Stimulated activated memory B cell treated with anti-CD40 and anti-IgM and Interleukin-4, amounts not matched to agents 10 μg/mL and 1 μg/mL and 100 μg/mL, for 72 hours (primary cell): ENCODE results near the gene CTTN.
A peak's percentile ranks its signal among the peaks of the same experiment; 100 is the strongest.

Source experiments
- ATAC-seq: fragments of 150-1000 bp; cut with Tn5 transposase; 2 replicates; pipeline ENCODE4 v1.10.0; 2021
- H3K27ac Mint-ChIP-seq: one replicate; pipeline ENCODE4 v1.8.0; 2022; ENCODE audit warnings: mild to moderate bottlenecking, mixed read lengths
- H3K27me3 Mint-ChIP-seq: one replicate; pipeline ENCODE4 v1.8.0; 2022; ENCODE audit warnings: mixed read lengths
- H3K36me3 Mint-ChIP-seq: one replicate; pipeline ENCODE4 v1.8.0; 2022; ENCODE audit warnings: mixed read lengths
- H3K4me1 Mint-ChIP-seq: one replicate; pipeline ENCODE4 v1.8.0; 2022; ENCODE audit warnings: mixed read lengths
- H3K4me3 Mint-ChIP-seq: one replicate; pipeline ENCODE4 v1.8.0; 2022; ENCODE audit warnings: mild to moderate bottlenecking, moderate library complexity, mixed read lengths
- H3K9me3 Mint-ChIP-seq: one replicate; pipeline ENCODE4 v1.8.0; 2022; ENCODE audit warnings: mixed read lengths

Gene CTTN

DNA sequence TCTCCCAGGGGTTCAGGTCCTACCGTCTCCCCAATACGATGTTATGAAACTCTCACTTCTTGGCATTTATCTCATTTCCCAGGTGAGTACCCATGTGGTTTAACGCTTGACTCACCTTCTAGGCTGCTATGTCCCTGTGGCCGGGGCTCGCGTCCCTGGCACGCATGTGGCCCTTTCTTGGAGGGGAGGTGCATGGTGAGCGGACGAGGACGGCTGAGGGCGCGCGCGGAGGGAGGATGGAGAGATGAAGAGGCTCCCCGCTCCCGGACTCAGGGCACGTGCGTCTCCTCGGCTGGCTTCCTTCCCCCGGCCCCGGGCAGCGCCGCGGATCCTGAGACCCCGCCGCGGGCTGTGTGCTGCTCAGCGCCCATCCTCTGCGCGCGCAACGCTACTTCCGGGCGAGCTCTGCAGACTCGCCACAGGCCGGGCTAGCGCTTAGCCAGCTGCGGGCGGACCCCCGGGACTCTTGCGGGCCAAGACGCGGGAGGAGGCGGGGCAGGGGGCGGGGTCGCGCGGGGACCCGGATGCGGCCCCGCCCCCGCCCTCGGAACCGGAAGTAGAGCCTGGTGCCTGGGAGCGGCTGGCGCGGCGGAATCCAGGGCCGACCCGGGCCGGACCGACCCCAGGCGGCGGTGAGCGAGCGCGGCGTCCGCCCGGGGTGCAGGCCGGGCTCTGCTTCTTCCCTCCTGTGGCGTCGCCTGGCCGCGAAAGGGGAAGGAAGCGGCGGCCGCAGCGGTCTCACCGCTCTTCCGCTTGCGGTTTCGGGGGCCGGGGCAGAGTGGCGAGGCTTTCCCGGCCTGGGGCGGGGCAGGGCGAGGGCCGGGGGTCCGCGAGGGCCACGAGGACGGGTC, at the start of gene CTTN:
Gene CTTN (plus strand): TSS at position 547 of the 851 bp plus-strand sequence. CDS start 8,769 bp downstream, outside the sequence.
- Mint-ChIP-seq H3K27me3 (peaks cover 82% of the 10 kb centered on the region), H3K36me3 (no peaks in the 10 kb centered on the region), H3K27ac (peak within 1 kb of the TSS; percentile 4), H3K4me1 (peaks cover 39% of the 10 kb centered on the region), H3K4me3 (peak within 1 kb of the TSS; percentile 71), H3K9me3 (peaks cover 2% of the 10 kb centered on the region)
- peak; percentile 67 for ATAC-seq

DNA sequence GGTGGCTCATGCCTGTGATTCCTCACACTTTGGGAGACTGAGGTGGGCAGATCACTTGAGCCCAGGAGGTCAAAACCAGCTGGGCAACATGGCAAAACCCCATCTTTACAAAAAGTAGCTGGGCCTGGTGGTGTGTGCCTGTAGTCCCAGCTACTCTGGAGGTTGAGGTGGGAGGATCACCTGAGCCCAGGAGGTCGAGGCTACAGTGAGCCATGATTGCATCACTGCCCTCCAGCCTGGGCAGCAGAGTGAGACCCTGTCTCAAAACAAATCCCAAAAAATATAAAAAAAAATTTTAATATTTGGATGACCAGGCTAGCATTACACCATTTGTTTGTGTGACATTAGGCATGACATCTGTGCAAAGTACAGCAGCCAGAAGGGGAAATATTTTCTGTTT, 49.7 kb upstream of the CTTN start:
- Mint-ChIP-seq H3K36me3 (peaks cover 58% of the 10 kb centered on the region), H3K4me1 (no peaks in the 10 kb centered on the region), H3K4me3 (no peak overlapping the region), H3K27ac (no peak overlapping the region), H3K9me3 (no peaks in the 10 kb centered on the region), H3K27me3 (no peaks in the 10 kb centered on the region)
- ATAC-seq = no peak

DNA sequence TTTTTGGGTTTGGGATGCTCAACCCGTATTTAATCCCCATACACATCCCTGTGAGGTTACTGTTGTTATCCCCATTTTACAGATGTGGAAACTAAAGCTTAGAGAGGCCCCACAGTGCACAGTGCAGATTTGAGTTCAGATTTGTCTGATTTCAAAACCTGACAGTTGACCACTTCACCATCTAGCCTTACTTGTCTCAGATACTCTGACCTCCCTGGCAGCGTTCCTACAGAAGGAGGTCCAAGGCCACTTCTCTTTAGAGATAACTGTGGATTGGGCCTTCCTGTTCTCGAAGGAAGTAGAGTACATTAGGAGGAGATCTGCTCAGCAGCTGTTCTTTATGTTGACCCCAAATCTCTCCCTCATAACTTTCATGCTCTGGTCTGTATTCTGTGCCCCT, 46.7 kb upstream of the CTTN start:
- peaks cover 60% of the 10 kb centered on the region for H3K36me3 Mint-ChIP-seq
- H3K4me1 Mint-ChIP-seq = no peaks in the 10 kb centered on the region
- H3K27me3 Mint-ChIP-seq = no peaks in the 10 kb centered on the region

DNA sequence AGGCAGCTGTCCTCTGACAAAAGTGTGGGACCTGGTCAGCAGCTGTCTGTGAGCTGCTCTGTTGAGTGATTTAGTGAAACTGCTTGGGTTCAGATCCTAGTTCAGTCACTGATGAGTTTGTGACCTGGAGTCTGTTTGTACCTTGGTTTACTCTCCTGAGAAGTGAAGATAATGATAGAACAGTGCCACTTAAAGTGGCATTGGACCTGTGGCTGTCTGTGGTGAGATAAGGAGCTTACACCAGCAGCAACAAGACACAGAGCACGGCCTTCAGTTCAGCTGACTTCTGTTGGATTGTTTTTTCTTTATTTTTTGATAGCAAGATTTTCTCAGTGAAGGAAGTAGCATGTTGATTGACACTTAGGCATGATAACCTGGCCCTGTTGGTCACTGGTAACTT, 46.2 kb upstream of the CTTN start:
- Mint-ChIP-seq H3K4me3 (no peak overlapping the region), H3K27ac (no peak overlapping the region)

More for the DNA sequence above, 46.7 kb upstream of the CTTN start:
- ATAC-seq = no peak
- Mint-ChIP-seq H3K9me3 (no peaks in the 10 kb centered on the region), H3K4me3 (no peak overlapping the region), H3K27ac (no peak overlapping the region)

DNA sequence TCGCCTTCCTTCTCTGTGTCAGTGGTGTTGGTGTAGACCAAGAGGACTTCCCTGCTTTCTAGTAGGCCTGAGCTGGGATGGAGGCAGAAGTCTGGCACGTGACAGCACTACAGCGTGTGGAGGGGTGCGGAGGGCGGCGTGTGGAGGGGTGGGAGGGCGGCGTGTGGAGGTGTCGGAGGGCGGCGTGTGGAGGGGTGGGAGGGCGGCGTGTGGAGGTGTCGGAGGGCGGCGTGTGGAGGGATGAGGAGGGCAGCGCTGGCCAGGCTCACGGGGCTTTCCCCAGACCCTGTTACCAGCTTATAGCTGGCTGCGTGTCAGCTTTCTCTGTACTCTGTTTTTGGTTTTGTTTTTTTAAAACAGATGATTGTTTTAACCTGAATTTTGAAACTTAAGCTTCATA, 45.7 kb upstream of the CTTN start:
- no peak for ATAC-seq
- no peak overlapping the region for H3K4me3 Mint-ChIP-seq
- H3K27ac Mint-ChIP-seq = no peak overlapping the region
- no peaks in the 10 kb centered on the region for H3K27me3 Mint-ChIP-seq
- H3K36me3 Mint-ChIP-seq = peaks cover 57% of the 10 kb centered on the region
- H3K4me1 Mint-ChIP-seq = no peaks in the 10 kb centered on the region
- H3K9me3 Mint-ChIP-seq = no peaks in the 10 kb centered on the region

More for the DNA sequence above, 46.2 kb upstream of the CTTN start:
- Mint-ChIP-seq H3K4me1 (no peaks in the 10 kb centered on the region), H3K9me3 (no peaks in the 10 kb centered on the region), H3K27me3 (no peaks in the 10 kb centered on the region), H3K36me3 (peaks cover 61% of the 10 kb centered on the region)
- no peak for ATAC-seq

GRCh38 chr11:70353329-70353728, 45.0 kb upstream of the CTTN start:
- Mint-ChIP-seq H3K27ac (no peak overlapping the region), H3K4me1 (no peaks in the 10 kb centered on the region), H3K9me3 (no peaks in the 10 kb centered on the region), H3K27me3 (no peaks in the 10 kb centered on the region), H3K4me3 (no peak overlapping the region), H3K36me3 (peaks cover 55% of the 10 kb centered on the region)
- no peak for ATAC-seq

DNA sequence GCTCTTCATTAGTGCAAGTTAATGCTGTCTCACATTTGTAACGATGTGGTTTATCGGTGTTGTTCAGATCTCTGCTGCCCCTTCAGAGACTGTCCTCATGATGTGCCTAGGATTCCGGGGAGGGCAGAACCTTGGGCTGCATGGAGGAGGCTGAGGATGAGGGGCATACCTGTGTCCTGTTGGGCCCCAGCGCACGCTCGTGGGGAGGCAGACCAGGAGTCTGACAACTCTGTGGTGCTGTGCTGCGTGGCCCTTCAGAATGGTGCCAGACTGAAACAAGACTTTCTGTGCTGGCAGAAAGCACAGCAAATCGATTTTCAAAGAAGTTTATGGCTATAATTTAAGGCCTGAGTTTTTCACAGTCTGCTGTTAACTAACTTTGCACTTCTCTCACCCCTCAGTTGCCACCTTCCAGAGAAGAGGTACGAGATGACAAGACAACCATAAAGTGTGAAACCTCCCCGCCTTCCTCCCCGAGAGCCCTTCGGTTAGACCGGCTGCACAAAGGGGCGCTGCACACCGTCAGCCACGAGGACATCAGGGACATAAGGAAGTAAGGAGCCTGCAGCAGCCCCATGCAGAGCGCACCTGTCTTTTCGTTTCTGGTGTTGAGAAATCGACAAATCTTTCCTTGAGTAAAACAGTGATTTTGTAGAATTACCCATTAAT, 44.3 kb upstream of the CTTN start:
- Mint-ChIP-seq H3K27me3 (no peaks in the 10 kb centered on the region), H3K4me1 (no peaks in the 10 kb centered on the region), H3K36me3 (peaks cover 60% of the 10 kb centered on the region), H3K4me3 (no peak overlapping the region), H3K27ac (no peak overlapping the region), H3K9me3 (no peaks in the 10 kb centered on the region)
- ATAC-seq = no peak

- no peaks in the 10 kb centered on the region for H3K4me1 Mint-ChIP-seq
- no peak for ATAC-seq
- H3K9me3 Mint-ChIP-seq = no peaks in the 10 kb centered on the region
- peaks cover 61% of the 10 kb centered on the region for H3K36me3 Mint-ChIP-seq
- H3K4me3 Mint-ChIP-seq = no peak overlapping the region
- H3K27ac Mint-ChIP-seq = no peak overlapping the region
- no peaks in the 10 kb centered on the region for H3K27me3 Mint-ChIP-seq
Measured at GRCh38 chr11:70354629-70355028, 43.7 kb upstream of the CTTN start.

- no peak overlapping the region for H3K4me3 Mint-ChIP-seq
- no peaks in the 10 kb centered on the region for H3K4me1 Mint-ChIP-seq
- no peak for ATAC-seq
- no peaks in the 10 kb centered on the region for H3K27me3 Mint-ChIP-seq
- H3K27ac Mint-ChIP-seq = no peak overlapping the region
- H3K36me3 Mint-ChIP-seq = peaks cover 83% of the 10 kb centered on the region
- no peaks in the 10 kb centered on the region for H3K9me3 Mint-ChIP-seq
Measured at GRCh38 chr11:70358753-70359152, 39.6 kb upstream of the CTTN start.

GRCh38 chr11:70359451-70360205, 38.7 kb upstream of the CTTN start:
- Mint-ChIP-seq H3K9me3 (no peaks in the 10 kb centered on the region), H3K27me3 (no peaks in the 10 kb centered on the region), H3K36me3 (peaks cover 78% of the 10 kb centered on the region), H3K27ac (no peak overlapping the region), H3K4me3 (no peak overlapping the region), H3K4me1 (peaks cover 4% of the 10 kb centered on the region)
- no peak for ATAC-seq

DNA sequence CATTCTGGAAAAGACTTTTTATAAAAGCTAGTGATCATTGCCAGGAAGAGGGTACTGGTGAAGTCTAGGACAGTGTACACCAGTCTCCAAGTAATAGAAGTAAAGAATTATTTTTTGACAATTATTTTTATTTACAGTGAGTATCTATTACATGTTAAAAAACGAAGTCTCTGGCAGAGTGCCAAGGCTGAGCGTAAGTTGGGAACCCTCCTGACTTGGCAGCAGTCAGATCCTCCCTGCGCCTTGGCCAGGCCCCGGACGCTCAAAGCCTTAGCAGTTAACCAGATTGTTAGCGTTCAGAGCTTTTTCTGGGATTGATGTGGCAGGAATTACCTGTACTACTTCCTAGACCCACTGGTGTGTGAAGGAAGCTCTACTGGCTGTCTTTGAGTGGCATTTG, 38.1 kb upstream of the CTTN start:
- H3K36me3 Mint-ChIP-seq = peaks cover 77% of the 10 kb centered on the region

DNA sequence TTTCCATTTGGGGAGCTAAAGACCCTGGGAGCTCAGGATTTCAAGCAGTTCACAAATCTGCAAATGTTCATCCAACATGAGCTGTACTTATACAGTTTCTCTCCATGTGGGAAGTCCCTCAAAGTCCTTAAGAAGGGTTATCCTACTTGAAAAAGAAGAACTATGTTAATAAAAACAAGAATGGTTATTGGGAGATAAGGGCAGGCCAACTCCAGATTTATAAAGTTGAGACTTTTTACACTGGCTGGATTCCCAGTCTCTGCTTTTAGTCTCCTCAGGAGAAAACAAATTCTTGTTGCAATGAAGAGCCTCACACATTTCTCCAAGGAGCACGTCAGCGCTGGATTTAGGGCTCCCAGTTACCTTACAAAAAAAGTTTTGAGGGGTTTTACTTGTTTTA, 34.2 kb upstream of the CTTN start:
- no peak overlapping the region for H3K4me3 Mint-ChIP-seq
- no peak overlapping the region for H3K27ac Mint-ChIP-seq
- H3K4me1 Mint-ChIP-seq = peaks cover 16% of the 10 kb centered on the region
- peaks cover 61% of the 10 kb centered on the region for H3K36me3 Mint-ChIP-seq
- no peaks in the 10 kb centered on the region for H3K27me3 Mint-ChIP-seq
- no peaks in the 10 kb centered on the region for H3K9me3 Mint-ChIP-seq
- no peak for ATAC-seq

More for the DNA sequence above, 38.1 kb upstream of the CTTN start:
- no peak overlapping the region for H3K4me3 Mint-ChIP-seq
- H3K9me3 Mint-ChIP-seq = no peaks in the 10 kb centered on the region
- H3K4me1 Mint-ChIP-seq = peaks cover 10% of the 10 kb centered on the region
- H3K27ac Mint-ChIP-seq = no peak overlapping the region
- no peak for ATAC-seq
- no peaks in the 10 kb centered on the region for H3K27me3 Mint-ChIP-seq

DNA sequence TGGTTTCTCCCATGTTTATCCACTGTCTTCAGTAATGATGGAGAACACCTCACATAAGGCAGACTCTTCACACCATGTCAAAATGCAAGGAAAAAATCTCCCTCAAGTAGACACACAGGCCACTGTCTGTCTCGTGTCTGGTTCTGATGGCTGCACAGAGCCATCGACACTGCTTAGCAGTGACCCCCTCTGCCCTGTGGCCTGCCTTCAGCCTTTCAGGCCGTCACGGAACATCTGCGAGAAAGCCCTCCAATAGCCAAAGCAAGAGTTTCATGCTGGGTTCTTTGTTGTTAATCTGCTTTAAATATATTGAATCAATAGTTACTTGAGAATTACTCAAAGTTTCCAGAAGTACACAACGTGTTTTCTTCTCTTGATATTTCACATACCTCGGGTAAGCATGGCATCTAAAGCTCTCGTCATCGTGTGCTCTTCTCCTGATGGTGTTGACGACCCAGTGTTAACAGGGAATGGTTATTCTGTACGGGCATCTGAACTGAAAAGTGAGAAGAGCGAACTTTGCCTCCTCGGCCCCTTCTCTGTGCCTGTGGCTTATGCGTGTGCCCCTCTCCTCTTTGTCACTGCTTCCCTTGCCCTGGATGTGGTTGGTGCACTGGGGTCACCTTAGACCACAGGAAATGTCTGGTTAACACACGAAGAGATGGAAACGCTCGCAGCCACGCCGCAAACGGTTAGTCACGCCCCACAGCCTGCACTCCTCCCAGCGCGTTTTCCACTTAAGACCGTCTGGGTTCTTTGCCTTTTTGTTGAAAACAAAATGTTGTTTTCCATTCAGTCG, 33.4 kb upstream of the CTTN start:
- no peak overlapping the region for H3K4me3 Mint-ChIP-seq
- peak overlapping the region; percentile 70 for H3K27ac Mint-ChIP-seq
- H3K9me3 Mint-ChIP-seq = no peaks in the 10 kb centered on the region
- H3K27me3 Mint-ChIP-seq = no peaks in the 10 kb centered on the region
- peaks cover 16% of the 10 kb centered on the region for H3K4me1 Mint-ChIP-seq
- peak; percentile 74 for ATAC-seq
- peaks cover 53% of the 10 kb centered on the region for H3K36me3 Mint-ChIP-seq

DNA sequence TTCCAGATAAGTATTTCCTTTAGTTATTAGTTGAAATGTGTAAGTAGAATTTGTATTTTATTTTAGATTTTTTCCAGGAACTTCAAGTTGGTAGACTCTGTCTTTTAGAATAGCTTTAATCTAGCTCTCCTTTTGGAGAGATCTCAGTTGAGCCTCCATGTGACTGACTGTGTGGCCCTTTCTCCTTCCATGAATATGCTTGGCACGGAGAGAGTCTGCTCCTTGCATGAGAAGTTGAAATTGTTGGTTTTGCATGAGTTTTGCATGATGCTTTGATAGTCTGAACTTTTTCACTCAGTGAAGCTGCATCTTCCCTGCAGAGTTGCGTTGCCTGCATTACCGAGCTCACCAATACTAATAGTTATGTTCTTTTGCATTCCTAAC, 32.8 kb upstream of the CTTN start:
- peak overlapping the region; percentile 70 for H3K27ac Mint-ChIP-seq
- no peaks in the 10 kb centered on the region for H3K27me3 Mint-ChIP-seq
- ATAC-seq = no peak
- H3K4me3 Mint-ChIP-seq = no peak overlapping the region
- H3K9me3 Mint-ChIP-seq = no peaks in the 10 kb centered on the region
- peaks cover 16% of the 10 kb centered on the region for H3K4me1 Mint-ChIP-seq
- H3K36me3 Mint-ChIP-seq = peaks cover 49% of the 10 kb centered on the region

DNA sequence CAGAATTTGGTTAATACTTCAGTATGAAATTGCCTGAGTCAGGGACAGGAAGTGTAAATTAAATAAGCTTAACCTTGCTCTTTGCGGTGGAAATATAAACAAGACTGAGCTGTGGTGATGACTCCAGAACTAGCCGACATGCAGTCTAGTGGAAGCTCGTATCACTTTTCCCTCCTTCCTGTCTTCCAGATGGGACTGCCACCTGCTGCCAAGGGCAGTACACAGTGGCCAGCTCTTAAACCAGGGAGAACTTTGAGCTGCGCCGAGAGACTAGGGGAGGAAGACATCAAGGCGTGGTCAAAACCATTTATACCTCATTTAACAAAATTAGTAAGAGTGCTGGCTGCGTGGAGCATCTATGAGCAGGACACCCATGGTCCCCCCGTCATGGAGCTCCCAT, 31.3 kb upstream of the CTTN start:
- Mint-ChIP-seq H3K9me3 (peaks cover 4% of the 10 kb centered on the region), H3K4me1 (peaks cover 22% of the 10 kb centered on the region), H3K36me3 (peaks cover 42% of the 10 kb centered on the region), H3K4me3 (no peak overlapping the region), H3K27ac (no peak overlapping the region), H3K27me3 (no peaks in the 10 kb centered on the region)
- no peak for ATAC-seq
